Smooth muscle cell of the brain vasculature (primary cell): ENCODE data around the gene MKNK2.
"Not testable (repeated sequence)": the region's sequence is repeated elsewhere in the genome, so short reads cannot be mapped to it uniquely, and the experiment has no call there.

Source experiments
- DNase-seq: peaks from one replicate; pipeline ENCODE4 v3.0.0-alpha.2; 2012; ENCODE audit warnings: low read depth, low spot score

MKNK2 gene

DNA sequence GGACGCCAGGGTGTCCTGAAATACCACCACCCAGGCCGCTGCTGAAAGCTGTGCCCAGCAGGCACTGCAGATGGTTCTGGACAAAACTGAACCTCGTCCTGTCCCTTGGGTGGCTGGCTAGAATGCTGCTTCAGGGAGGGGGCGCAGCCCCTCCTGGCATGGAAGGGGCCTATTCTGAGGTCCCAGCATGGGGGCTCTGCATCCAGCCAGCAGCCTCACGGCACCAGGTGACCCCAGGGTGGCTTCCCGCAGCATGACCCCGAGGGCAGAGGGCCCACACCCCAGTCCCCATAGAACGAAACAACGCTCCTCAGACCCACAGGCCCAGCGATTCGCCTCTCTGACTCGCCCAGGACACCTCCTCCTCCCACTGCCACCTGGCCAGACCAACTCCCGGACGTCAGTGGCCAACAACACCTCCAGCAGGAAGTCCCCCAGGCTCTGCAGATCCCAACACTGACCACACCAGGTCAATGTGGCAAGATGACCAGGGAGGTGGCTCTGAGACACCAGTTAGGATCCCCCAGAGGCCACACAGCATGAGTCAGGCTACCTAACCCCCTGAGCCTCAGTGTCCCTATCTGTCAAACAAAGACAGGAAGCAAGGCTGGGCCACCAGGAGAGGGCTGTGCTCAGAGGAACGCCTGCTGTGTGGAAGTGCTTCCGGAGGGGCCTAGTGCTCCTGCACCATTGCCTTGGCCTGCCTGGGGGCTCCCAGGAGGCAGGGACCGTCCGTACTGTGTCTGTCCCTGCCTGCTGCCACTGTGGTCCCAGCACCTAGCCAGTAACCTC lies 6.1 kb downstream of the MKNK2 start:
- no peak for DNase-seq

DNA sequence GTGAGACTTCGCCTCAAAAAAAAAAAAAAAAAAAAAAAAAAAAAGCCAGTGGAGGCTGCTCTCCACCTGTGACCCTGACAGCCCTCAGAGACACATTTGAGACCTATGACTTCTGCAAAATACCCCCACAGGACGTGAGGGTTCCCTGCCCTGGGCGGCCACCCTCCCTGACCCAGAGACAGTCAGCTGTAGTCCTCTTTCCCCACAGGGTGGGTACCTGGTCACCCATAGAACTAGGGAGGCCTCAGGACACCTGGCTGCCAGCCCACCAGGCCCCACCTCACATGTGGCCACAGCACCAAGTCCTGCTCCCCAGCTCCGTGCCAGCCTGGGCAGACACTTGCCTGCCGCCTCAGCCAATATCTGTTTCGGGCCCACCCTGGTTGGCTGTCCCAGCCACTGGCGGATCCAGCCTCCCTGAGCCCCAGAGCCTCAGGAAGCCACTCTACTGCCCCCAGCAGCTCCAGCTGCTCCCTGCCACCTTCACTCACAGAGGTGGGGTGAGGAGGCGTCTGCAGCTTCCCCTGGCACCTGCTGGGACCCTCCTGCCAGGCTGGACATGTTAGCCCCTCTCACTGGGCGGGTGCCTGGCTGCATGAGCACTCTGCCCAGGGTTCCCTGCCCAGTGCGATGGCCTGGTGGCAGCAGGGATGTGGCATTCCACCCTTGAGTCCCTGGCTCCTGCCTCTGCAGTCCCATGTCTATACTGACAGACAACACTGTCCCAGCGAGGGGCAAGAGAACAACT lies 6.9 kb downstream of the MKNK2 start:
- DNase-seq: no peak

DNA sequence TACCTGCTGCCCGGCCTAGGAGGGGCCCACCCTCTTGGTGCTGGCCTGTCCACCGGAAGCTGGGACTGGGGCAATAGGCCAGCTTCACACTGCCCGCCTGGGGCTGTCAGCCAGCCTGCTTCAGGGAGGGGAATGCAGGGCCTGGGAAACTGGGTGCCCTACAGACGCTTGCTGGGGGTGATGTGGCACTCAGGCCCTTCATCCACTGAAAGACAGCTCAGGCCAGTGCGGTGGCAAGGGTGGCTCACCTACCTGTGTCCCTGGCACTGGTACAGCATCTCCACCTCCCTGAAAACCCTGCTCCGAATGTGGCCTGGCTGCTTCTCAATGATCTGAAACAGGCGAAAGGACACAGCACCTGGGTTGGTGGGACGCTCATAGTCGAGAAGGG lies 7.8 kb downstream of the MKNK2 start:
- DNase-seq: no peak

DNA sequence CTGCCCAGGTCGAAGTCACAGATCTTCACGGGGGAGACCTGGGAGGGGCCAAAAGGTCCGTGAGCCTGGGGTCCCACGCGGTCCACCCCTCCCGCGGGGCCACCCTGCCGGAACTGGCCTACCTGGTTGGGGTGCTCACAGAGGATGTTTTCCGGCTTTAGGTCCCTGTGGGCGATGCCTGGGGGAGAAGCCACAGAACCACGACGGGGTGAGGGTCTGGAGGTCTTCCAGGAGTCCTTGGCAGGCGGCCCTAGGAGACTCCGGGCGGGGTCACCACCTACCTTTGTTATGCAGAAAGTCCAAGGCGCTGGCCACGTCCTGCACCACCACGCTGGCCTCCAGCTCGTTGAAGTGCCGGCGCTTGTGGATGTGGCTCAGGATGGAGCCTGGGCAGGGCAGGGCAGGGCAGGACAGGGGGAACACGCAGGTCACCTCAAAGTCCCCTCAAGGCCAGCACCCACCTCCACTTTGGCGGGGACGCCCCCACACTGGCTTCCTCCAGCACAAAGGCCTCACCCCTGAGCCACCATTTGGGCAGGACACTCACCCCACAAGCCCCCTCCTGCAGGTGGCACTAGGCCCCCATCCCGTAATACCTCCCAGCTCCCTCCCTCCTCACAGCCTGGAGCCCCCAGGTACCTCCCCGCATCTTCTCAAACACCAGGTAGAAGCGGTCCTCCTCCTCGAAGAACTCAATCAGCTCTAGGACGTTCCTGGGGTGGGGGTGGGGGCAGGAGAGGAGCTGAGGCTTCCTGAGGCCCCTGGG lies 8.4 kb downstream of the MKNK2 start:
- DNase-seq: no peak

DNA sequence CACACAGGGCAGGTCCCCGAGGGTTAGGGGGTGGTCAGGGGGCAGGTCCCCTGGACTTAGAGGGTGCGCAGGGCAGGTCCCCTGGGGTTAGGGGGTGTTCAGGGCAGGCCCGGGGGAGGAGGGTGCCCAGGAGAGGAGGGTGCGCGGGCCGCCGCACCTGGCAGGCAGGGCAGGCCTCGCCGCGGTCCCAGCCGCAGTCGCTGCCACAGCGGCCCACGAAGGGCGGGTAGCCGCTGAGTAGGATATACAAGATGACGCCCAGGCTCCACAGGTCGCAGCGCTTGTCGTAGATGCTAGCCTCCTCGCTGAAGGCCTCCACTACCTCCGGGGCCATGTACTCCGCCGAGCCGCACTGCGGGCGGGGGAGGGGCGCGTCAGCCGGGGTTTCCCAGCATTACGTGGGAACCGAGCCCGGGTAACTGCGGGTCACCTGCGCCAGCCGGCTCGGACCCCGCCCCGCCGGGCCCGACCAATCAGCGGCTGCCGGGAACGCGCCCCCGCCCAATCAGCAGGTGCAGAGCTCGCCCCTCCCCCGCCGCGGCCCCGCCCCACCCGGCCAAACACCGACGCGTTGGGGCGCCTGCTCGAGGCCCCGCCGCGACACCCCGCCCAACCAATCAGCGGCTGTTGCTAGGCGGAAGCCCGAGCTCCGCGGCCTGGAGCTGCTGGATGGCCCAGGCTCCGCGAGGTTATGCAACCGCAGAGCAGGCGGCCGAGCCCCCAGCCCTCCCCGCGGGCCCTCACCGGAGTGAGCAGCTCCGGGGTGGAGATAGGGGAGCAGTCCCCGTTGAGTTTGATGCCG lies 9.2 kb downstream of the MKNK2 start:
- no peak for DNase-seq

DNA sequence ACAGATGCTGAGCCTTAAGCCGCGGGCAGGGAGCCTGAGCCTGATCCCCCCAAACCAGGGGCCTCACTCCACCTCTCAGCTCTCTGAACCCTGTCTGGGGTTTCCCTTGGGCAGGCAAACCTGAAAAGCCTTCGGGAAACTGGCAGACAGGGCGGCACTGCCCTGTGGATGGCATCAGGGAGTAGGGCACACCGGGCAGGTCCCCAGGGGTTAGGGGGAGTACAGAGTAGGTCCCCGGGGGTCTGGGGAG lies 9.7 kb downstream of the MKNK2 start:
- no peak for DNase-seq

DNA sequence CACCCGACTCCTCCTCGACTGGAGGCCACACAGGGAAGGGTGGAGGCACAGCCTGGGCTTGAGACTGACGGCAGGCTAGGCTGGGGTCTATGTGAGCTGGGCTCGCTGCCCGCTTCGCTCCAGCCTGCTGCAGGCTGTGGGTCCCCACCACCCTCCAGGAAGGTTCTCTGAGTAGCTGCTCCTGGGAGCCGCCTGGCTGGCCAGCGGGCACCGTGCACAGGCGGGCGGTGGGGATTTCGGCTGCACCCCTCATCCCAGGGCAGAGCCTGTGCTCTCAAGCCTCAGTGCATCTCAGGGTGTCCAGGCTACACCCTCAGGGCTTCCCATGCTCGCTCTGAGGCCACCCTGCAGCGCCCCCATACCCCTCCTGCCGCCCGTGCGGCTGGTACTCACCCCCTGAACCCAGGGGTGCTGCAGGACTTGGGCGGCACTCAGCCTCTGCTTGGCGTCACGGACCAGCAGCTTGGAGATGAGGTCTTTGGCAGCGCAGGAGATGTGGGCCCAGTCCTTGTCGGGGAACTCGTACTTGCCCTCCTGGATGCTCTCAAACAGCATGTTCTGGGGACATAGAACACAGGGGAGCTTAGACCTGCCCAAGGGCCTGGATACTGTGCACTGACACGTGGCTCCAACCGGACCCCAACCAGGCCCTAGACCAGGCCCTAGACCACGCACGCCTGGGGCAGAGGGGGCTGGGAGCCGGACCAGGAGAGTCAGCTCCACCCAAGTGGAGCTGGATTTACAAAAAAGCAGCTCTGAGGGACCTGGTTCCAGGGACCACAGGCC lies 10.2 kb downstream of the MKNK2 start:
- DNase-seq: no peak

DNA sequence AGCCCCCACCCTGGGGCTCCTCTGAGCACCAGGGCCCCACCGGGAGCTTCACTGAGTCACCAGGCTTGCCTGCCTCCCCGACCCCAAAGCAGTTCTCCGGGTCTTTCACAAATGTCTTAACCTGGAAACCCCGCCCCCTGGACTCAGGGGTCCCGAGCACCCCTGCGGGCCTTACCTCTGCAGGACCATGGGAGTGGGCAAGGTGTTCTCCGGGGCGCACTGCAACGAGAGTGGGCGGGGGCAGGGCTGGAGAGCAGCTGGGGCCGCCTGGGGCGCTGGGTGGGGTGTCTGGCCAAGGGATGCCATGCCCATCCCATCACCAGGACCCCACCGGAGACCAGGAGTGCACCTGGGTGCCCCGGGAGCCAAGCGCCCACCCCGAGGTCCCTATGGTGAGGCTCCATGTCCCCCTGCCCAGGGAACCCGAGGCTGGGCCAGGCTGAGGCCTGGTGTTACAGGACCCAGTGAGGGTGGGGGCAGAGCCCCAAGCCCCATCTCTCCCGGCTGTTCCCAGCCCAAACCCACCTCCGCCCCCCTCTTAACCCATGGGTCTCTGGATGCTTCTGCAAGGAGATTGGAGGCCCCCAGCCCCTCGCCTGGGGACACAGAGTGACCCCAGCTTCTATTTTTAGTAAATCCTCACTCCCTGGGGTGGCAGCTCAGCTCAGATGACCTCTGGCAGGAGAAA lies 10.9 kb downstream of the MKNK2 start:
- DNase-seq: no peak

DNA sequence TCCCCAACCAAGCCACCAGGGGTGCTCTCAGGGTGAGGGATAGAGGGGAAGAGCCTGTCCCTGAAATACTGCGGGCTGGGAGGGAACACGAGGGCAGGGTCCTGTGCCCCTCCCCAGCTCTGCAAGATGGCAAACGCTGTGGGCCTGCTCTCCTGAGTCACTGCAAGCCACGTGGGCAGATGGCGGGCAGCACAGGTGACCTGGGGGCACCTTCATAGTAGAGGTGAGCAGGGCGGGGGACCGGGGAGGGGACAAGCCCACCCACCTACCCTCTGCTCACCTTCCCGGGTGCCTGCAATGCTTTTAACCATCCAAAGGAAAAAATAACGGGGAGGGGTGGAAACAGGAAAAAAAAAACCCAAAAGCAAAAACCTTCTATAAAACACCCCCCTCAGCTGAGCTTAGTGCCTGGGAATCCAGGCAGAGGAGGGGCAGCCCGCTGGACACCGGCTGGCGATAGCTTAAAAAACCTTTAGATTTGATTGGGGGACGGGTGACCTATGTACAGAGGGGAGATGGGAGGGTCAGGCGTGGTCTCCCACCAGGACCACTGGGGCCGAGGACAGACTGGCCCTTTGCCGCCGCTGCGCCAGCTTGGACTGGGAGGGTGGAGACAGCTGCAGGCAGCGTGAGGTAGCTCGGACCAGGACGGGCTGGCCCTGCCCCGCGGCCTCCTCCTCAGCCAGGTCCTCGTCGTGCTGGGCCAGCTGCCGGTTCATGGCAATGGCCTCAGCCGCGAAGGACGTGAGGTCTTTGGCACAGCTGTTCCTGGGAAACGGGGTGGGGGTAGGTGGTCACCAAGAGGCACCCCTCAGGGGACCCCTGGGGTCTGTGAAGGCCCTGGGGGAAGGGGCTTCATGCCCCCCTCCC lies 11.7 kb downstream of the MKNK2 start:
- no peak for DNase-seq

DNA sequence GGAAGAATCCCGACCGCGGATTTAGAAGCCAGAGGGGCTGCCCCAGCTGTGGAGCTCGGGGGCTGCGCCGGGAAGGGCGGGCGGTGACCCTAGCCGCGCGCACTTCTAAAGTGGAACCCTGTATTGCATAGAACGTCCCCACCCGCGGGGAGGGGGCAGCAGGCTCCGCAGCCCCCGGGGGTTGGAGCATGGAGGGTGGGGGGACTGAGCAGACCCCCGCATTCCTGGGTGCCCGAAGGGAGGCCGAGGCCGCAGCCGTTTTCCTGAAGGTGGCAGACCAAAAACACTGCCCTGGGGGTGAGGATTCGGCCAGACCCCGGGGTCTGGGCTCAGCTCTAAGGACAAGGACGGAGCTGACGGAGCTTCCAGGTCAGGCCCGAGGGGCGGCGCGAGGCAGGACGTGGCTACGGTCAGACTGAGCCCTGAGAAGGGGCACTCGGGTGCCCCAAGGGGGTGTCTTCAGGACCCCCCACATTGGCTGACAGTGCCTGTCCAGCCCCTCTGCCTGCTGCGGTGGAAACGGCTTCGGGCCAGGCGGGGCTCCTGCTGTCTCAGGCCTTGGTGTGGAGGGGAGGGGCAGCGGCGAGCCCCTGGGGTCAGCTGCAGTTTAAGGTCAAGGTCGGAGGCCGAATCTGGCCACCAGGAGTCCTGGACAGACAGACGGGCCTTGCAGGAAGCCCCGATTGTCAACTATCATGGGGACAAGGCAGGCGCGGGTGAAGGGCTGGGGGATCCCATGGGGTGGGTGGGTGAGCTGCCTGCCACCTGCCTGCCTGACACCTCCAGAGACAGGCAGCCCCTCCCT lies 12.6 kb downstream of the MKNK2 start:
- no peak for DNase-seq

DNA sequence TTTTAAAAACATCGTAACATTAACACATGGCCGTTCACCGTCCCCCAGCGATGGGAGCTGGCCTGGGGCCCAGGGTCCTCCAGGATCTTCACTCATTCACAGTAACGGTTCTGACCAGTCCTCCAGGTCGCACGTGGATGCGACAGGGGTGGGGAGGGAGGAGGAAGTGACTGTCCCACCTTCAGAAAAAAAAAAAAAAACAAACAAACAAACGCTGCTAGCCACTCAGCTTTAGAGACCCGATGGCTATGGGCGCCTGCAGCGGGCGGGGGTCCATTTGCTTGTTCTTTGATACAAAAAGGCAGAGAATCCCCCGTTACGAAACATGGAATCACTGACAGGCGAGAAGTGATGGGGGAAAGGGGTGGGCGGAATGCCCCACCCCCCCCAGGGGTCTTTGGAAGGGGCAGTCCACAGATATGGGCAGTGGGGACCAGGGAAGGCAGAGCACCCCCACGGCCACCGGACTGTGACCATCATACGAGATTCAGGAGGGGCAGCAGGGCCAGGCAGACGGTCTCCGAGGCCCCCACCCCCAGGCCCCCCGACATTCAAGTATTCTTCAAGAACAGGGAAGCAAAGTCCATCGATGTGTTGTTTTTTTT lies 13.3 kb downstream of the MKNK2 start:
- DNase-seq: no peak

DNA sequence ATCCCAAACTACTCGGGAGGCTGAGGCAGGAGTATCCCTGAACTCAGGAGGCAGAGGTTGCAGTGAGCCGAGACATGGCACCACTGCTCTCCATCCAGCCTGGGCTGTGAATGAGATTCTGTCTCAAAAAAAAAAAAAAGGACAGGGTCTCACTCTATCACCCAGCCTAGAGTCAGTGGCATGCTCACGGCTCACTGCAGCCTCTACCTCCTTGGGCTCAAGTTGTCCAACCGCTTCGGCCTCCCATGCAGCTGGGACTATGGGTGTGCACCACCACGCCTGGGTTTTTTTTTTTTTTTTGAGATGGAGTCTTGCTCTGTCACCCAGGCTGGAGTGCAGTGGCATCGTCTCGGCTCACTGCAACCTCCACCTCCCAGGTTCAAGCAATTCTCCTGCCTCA lies 14.6 kb downstream of the MKNK2 start:
- DNase-seq: no peak

DNA sequence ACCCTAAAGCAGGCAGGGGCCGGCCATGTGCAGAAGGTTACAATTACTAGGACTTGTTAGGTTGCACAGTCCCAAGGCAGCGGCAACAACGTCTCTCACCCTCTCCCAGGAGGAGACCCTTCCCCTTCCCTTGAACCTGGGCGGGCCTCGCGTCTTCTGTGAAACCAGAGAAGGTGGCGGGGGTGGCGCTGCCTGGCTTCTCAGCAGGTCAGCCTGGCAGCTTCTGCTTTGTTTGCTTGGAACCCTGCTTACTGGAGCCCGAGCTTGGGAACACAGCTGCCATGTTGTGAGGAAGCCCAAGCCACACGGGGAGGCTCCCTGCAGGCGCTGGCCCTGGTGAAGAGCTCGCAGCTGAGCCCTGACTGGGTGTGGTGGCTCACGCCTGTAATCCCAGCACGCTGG lies 15.5 kb downstream of the MKNK2 start:
- no peak for DNase-seq

DNA sequence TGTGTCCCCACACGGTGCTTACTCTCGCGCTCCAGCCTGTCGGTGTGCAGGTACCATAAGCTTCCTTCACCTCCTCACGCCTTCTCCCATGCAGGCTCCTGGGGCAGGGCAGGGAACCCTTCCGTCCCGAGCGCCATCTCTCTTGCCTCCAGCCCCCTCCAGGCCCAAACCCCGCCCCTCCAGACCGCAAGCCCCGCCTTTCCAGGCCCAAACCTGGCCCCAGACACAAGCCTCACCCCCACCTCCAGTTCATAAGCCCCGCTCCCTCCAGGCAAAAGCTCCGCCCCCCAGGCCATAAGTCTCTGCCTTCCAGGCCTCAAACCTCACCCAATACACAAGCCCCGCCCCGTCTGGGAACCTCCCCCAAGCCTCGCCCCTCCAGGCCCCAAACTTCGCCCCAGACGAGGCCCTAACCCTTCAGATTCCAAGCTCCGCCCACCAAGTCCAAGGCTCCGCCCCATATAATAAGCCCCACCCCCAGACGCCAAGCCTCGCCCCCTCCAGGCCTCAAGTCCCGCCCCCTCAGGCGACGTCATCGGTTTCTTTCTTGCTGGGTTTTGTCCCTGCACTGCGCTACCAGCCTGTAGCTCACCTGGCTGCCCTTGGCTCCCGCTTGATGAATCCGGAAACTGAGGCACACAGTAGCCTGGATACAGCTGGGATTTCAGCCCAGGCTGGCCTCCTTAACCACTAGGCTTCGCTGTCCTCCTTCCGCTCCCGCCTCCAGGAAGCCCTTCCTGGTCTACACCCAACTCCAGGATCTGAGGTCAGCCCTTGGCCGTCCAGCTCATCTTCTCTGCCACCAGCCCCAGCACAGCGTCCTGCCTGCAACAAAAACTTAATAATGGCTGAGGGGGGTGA lies 16.1 kb downstream of the MKNK2 start:
- no peak for DNase-seq

DNA sequence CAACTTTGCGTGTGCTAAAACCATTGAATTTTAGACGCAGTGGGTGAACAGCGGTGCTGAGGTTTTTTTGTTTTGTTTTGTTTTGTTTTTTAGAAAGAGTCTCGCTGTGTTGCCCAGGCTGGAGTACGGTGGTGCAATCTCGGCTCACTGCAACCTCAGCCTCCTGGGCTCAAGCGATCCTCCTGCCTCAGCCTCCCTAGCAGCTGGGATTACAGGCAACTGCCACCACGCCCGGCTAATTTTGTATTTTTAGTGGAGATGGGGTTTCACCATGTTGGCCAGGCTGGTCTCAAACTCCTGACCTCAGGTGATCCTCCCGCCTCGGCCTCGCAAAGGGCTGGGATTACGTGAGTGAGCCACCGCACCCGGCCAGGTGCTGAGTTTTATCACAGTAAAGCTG lies 16.8 kb downstream of the MKNK2 start:
- DNase-seq: not testable (repeated sequence)

DNA sequence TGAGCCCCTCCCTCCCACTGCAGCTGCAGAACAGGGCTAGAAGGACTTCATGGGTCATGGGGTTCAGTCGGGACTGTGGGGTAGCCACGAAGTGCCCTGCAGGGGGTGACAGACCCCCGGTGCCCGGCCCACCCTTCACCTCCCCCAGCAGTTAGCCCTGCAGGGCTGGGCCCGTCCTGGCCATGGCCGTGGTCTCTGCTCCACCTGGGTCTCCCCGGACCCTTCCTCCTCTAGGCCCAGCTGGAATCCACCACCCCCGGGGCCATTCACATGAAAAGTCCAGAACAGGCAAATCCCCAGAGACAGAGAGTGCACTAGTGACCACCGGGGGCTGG lies 17.3 kb downstream of the MKNK2 start:
- DNase-seq: no peak

DNA sequence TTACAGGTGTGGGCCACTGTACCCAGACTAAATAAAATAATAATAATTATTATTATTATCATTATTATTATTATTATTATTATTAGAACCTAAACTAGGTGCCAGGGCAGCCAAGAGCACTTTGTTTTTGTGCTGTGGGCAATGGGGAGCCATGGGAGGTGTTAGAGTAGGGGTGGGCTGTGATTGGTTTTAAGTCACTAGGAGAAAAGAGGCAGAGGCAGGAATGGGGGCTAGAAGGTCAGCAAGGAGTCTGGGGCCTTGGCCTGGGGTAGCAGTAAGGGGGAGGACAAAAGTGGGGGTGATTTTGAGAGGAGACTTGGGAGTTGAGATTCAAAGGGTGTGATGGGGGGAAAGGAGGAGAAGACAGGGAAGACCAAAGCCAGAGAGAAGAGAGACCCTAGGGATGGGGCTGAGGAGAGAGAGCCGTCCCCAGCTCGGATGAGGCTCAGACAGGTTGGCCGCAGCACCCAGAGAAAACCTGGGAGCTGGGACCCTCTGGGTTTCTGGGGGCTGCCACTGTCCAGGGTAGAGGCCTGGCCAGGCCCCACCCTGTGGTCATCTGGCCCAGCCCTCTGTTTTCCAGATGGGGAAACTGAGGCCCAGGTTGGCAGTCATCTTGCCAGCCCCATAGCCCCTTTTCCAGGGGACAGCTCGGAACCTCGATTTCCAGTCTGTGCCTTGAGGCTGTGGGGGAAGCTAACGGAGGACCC lies 17.8 kb downstream of the MKNK2 start:
- DNase-seq: no peak
